ENCODE results near the gene SOCS3. TPM values are rescaled to one million over a fixed set of nuclear protein-coding genes. Genes with fewer than 3 reads are reported as not detected.
"Not testable (repeated sequence)": the region's sequence is repeated elsewhere in the genome, so short reads cannot be mapped to it uniquely, and the experiment has no call there.

Gene SOCS3
- total RNA-seq, 4 donors from 2014 or later = 20.9 to 101 (median 39.5) TPM

DNA sequence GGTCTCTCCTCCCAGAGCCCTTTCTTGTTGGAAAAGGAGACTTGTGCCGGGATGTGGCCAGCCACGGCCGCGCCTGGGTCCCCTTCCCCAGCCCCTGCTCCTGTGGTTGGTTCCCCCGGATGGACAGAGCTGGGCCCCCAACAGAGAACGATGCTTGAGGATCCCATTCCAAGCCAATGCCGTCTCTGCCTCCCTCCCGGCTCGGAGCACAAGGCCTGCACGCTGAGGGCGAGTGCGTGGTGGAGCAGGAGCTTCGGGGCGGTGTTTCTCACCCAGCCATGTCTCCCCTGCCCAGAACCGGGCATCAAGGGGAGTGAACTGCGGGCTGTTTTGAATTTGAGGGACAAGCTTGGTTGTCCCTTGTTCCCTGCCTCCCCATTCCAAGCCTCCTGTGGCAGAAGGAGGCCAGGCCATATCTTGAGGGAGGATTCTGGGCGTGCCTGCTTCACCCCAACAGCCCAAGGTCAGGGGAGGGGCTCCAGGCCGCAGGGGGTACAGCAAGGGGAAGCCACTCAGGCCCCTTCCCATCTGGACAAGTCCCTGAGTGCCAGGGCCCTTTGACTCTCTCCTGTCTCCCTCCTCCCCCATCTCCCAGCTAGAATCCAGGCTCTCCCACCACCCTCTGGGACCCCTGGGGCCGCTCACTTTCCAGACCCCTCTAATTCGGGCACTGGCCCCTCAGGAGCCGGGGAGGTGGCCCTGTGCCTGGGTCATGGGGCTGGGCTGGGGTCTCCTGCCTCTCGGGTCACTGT lies 43.6 kb downstream of the SOCS3 start:
- intact Hi-C loops (cut with DNase I; ENCODE audit: low total_unique reads) = no loop called here
- peaks cover 16 to 17% of the 10 kb centered on the region in 2 donors for H3K4me1 ChIP-seq
- peak overlapping the region; percentile 77 to 85 for H3K27ac ChIP-seq
- no peaks in the 10 kb centered on the region for H3K36me3 ChIP-seq
- H3K4me3 ChIP-seq = no peak overlapping the region
- no peaks in the 10 kb centered on the region for H3K9me3 ChIP-seq
- no peaks in the 10 kb centered on the region for H3K27me3 ChIP-seq
- no peak for DNase-seq
- TF ChIP-seq, protein P1, sequence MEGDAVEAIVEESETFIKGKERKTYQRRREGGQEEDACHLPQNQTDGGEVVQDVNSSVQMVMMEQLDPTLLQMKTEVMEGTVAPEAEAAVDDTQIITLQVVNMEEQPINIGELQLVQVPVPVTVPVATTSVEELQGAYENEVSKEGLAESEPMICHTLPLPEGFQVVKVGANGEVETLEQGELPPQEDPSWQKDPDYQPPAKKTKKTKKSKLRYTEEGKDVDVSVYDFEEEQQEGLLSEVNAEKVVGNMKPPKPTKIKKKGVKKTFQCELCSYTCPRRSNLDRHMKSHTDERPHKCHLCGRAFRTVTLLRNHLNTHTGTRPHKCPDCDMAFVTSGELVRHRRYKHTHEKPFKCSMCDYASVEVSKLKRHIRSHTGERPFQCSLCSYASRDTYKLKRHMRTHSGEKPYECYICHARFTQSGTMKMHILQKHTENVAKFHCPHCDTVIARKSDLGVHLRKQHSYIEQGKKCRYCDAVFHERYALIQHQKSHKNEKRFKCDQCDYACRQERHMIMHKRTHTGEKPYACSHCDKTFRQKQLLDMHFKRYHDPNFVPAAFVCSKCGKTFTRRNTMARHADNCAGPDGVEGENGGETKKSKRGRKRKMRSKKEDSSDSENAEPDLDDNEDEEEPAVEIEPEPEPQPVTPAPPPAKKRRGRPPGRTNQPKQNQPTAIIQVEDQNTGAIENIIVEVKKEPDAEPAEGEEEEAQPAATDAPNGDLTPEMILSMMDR (IDR thresholded peaks at IDR 0.05) = no peak
- no peak for TF ChIP-seq POLR2A (IDR thresholded peaks at IDR 0.05)

DNA sequence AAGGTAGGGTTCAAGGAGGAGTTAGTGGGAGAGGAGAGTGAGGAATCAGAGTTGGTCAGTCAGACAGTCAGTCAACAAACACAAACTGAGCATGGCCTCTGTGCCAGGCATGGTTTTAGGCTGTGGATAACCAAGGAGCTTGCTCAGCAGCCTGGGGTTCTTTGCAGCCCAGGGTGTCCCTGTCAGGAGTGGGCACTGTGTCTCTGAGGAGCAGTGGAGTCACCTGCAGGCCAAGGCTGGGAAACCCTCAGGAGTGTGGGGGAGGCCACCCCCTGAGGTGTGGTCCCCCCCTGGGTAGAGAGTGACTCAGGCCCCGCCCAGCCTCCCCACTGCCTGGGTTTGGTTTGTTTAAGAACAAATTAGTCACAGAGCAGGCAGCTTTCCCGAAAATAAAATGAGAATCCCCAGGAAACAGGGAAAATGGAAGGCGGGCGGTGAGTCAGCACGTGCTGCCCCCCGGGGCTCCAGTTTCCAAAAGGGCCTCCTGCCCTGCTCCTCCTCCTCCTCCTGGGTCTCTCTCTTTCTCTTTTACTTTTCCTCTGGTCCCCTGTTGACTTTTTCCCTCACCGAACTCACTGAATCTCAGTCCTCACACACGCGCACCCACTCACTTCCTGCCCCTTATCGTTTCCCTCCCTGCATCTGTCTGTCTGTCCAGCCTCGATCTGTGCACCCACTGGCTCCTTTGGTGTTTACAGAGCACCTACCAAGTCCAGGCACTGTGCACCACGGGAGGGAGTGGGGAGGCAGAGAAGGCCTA lies 44.3 kb downstream of the SOCS3 start:
- intact Hi-C loops (cut with DNase I; ENCODE audit: low total_unique reads) = no loop called here
- TF ChIP-seq POLR2A (IDR thresholded peaks at IDR 0.05) = no peak
- TF ChIP-seq, protein P1 (IDR thresholded peaks at IDR 0.05) = peak in 1 of 4 experiments; percentile 28
- peaks cover 16 to 17% of the 10 kb centered on the region in 2 donors for H3K4me1 ChIP-seq
- peak; percentile 86 to 95 for DNase-seq
- no peaks in the 10 kb centered on the region for H3K27me3 ChIP-seq
- H3K9me3 ChIP-seq = no peaks in the 10 kb centered on the region
- H3K4me3 ChIP-seq = no peak overlapping the region
- peak overlapping the region; percentile 77 to 85 for H3K27ac ChIP-seq
- no peaks in the 10 kb centered on the region for H3K36me3 ChIP-seq

DNA sequence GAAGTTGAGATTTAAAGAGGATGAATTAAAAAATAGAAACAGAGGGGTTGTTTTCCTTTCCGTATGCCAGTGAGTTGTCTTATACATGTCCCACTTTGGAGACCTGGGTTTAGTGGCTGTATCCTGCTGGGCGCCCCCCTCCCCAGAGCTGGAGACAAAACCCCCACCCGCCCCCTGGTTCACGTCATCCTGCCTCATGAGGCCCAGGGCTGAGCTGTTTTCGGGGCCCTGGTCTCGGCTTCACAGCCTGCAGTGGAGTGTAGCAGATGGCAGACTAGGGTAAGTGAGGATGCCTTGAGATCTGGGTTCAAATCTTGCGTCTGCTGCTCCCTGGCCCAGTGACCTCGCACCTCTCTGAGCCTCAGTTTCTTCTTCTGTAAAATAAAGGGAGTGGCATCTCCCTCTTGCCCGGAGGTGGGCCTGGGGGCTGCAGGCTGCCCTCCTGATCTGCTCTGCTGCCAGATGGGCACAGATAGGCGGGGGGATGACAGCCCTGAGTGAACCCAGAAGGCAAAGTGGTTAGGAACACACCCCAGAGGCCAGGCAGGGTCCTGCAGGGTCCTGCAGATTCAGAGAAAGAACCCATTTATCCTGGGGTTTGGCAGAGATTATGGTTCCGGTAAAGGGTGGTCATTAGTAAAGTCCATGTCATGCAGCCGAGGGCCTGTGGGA lies 45.1 kb downstream of the SOCS3 start:
- Histone ChIP-seq H3K36me3 (no peaks in the 10 kb centered on the region), H3K4me3 (no peak overlapping the region), H3K9me3 (no peaks in the 10 kb centered on the region), H3K27me3 (no peaks in the 10 kb centered on the region), H3K27ac (peak overlapping the region; percentile 77 to 85), H3K4me1 (peaks cover 16 to 17% of the 10 kb centered on the region in 2 donors)
- intact Hi-C loops (cut with DNase I; ENCODE audit: low total_unique reads) = no loop called here
- DNase-seq = no peak
- TF ChIP-seq, protein P1 (IDR thresholded peaks at IDR 0.05) = no peak
- TF ChIP-seq POLR2A (IDR thresholded peaks at IDR 0.05) = no peak

DNA sequence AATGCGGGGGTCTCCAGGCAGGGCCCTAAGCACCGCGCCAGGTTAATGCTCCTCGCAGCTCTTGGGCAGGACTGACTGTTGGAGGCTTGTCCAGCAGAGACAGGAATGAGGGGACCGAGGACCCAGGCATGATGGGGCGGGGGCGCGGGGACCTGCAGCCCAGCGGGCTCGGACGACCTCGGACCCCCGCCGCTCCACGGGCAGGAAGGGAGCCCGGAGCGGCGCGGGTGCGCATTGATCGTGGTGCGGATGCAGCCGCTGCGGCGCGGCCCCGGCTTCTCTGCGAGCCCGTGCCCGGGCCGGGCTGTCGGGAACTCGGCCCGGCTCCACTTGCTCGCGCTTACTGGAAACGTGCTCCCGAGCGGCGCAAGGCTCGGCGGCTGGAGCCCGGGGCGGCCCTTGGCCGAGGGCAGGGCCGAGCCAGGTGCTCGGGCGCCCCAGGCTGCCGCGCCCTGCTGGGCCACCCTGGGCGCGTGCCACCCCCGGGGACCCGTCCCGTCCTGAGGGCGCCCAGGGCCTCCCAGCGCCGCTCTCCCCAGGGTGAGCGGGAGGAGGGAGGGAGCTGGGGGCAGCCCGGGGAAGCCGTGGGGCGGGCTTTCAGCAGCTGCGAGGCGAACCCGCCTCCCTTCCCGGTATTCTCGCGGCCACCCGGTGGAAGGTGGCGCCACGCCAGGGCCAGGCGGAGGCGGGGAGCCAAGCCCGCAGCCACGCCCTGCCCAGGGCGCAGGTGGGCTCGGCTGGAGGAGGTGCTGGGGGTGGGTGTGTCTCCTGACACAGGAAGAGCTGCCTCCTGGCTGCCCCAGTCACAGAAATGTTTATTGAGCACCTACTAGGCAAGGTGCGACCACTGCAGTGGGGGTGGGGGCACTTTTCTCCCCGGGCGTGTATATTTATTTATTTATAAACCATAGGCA lies 45.9 kb downstream of the SOCS3 start:
- intact Hi-C loops (cut with DNase I; ENCODE audit: low total_unique reads) = no loop called here
- peak; percentile 66 to 77 for DNase-seq
- Histone ChIP-seq H3K27me3 (no peaks in the 10 kb centered on the region), H3K4me1 (peaks cover 16 to 17% of the 10 kb centered on the region in 2 donors), H3K9me3 (no peaks in the 10 kb centered on the region), H3K27ac (peak overlapping the region; percentile 77 to 85), H3K36me3 (no peaks in the 10 kb centered on the region), H3K4me3 (peak overlapping the region; percentile 5 to 40)
- TF ChIP-seq, protein P1 (IDR thresholded peaks at IDR 0.05) = peak in 1 of 4 experiments; percentile 11
- peak in 1 of 2 donors; percentile 54 for TF ChIP-seq POLR2A (IDR thresholded peaks at IDR 0.05)

DNA sequence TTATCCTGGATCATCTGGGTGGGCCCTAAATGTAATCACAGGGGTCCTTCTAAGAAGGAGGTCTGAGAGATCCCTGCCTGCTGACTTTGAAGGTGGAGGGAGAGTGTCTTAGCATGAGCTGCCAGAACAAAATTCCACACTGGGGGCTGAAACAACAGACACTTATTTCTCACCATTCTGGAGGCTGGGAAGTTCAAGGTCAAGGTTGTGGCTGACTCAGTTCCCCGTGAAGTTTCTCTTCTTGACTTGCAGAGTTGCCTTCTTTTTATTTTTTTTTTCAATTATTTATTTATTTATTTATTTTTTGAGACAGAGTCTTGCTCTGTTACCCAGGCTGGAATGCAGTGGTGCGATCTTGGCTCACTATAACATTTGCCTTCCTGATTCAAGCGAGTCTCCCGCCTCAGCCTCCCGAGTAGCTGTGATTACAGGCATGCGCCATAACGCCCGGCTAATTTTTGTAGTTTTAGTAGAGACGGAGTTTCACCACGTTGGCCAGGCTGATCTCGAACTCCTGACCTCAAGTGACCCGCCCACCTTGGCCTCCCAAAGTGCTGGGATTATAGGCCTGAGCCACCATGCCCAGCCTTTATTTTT lies 50.1 kb downstream of the SOCS3 start:
- H3K27ac ChIP-seq; H3K36me3 ChIP-seq; intact Hi-C loops (cut with DNase I; ENCODE audit: low total_unique reads); H3K27me3 ChIP-seq; H3K4me1 ChIP-seq; DNase-seq; H3K9me3 ChIP-seq; H3K4me3 ChIP-seq: not testable (repeated sequence)
